ENCODE data around the gene DNER.

DNER gene

DNA sequence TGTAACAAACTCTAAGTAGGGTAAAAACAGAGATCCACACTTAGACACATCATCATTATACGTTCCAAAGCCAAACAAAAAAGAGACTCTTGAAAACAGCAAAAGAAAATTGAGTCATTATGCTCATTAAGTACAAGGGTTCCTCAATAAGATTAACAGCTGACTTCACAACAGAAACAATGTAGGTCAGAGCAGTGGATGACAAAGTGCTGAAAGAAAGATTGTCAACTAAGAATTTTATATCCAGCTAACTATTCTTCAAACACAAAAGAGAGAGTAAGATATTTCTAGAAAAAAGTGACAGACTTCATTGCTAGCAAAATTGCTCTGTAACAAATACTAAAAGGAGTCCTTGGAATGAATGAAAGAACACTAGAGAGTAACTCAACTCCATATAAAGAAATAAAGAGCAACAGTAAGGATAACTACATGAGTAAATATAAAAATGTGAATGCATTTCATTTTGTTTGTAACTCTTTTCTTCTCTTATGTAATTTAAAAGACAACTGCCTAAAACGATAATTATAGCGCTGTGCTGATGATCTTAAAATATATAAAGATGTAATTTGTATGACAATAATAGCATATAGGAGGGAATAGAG is 23.8 kb upstream of the DNER start:
- Histone ChIP-seq H3K79me1 (ENCODE audit: low read length) (no peaks in the 10 kb centered on the region), H3K79me2 (ENCODE audit: control insufficient read depth, insufficient read depth, low read length, poor library complexity) (no peaks in the 10 kb centered on the region), H3K14ac (ENCODE audit: low read length) (no peak overlapping the region), H4K91ac (ENCODE audit: low read depth, low read length) (no peak overlapping the region), H4K8ac (ENCODE audit: low read depth, low read length) (no peak overlapping the region), H3K4me1 (ENCODE audit: control insufficient read depth in 1 of 2, insufficient read depth in 2 of 2, low read length in 2 of 2) (peaks cover 6 to 9% of the 10 kb centered on the region in 2 experiments), H2BK12ac (ENCODE audit: low read length) (no peak overlapping the region), H2AFZ (ENCODE audit: insufficient read depth, low read length, poor library complexity) (no peak overlapping the region), H3K4ac (ENCODE audit: low read depth, low read length) (no peak overlapping the region), H3K27me3 (ENCODE audit: insufficient read depth, low read length) (no peaks in the 10 kb centered on the region), H3K4me3 (ENCODE audit: low read depth, low read length) (no peak overlapping the region), H3K4me2 (ENCODE audit: low read length) (no peak overlapping the region), H3K27ac (ENCODE audit: low read depth, low read length) (no peak overlapping the region), H3K23ac (ENCODE audit: low read length) (no peak overlapping the region), H2BK5ac (ENCODE audit: low read depth, low read length, poor library complexity) (no peak overlapping the region), H3K9ac (ENCODE audit: low read length) (no peak overlapping the region), H2BK120ac (ENCODE audit: insufficient read depth, low read length, poor library complexity) (no peak overlapping the region), H2AK5ac (ENCODE audit: low read length) (no peak overlapping the region), H3K9me3 (ENCODE audit: insufficient read depth, low read depth, low read length) (peaks cover 8% of the 10 kb centered on the region), H4K12ac (ENCODE audit: low read depth, low read length) (no peak overlapping the region), H3K18ac (ENCODE audit: low read length) (no peak overlapping the region), H3K36me3 (ENCODE audit: control insufficient read depth in 1 of 2, insufficient read depth in 2 of 2, low read length in 2 of 2) (peaks cover 0 to 1% of the 10 kb centered on the region in 2 experiments)
- no CpG with 5 or more reads among the region's 3 CpGs for WGBS (ENCODE audit: extremely low coverage, insufficient coverage, insufficient read length)
- DNase-seq, result no peak

DNA sequence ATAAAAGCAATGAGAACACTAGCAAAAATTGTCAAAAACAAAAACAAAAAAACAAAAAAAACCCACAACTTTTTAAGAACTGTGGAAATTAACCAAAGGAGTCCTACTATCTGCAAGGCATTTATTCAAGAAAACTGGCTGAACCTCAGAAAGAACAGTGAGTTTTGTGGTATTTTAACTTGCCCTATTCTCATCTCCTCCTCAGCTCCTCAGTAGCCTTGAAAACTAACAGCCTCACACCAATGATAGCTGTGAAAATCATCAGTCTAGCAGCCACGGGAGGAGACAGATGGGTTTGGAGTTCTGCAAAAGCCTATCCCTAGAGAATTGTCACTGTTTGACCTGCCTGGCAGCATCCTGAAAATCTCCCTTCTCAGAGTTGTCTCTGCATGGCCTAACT is 20.1 kb upstream of the DNER start:
- Histone ChIP-seq H3K4me2 (ENCODE audit: low read length) (no peak overlapping the region), H2AK5ac (ENCODE audit: low read length) (no peak overlapping the region), H3K9ac (ENCODE audit: low read length) (no peak overlapping the region), H3K14ac (ENCODE audit: low read length) (no peak overlapping the region), H2BK5ac (ENCODE audit: low read depth, low read length, poor library complexity) (no peak overlapping the region), H3K79me1 (ENCODE audit: low read length) (no peaks in the 10 kb centered on the region), H4K12ac (ENCODE audit: low read depth, low read length) (no peak overlapping the region), H3K4ac (ENCODE audit: low read depth, low read length) (no peak overlapping the region), H3K27me3 (ENCODE audit: insufficient read depth, low read length) (no peaks in the 10 kb centered on the region), H3K4me1 (ENCODE audit: control insufficient read depth in 1 of 2, insufficient read depth in 2 of 2, low read length in 2 of 2) (peaks cover 6 to 9% of the 10 kb centered on the region in 2 experiments), H3K36me3 (ENCODE audit: control insufficient read depth in 1 of 2, insufficient read depth in 2 of 2, low read length in 2 of 2) (no peaks in the 10 kb centered on the region), H3K4me3 (ENCODE audit: low read depth, low read length) (no peak overlapping the region), H3K79me2 (ENCODE audit: control insufficient read depth, insufficient read depth, low read length, poor library complexity) (no peaks in the 10 kb centered on the region), H4K91ac (ENCODE audit: low read depth, low read length) (peak overlapping the region; percentile 22), H3K9me3 (ENCODE audit: insufficient read depth, low read depth, low read length) (peaks cover 5% of the 10 kb centered on the region), H3K27ac (ENCODE audit: low read depth, low read length) (no peak overlapping the region), H2BK120ac (ENCODE audit: insufficient read depth, low read length, poor library complexity) (no peak overlapping the region), H3K23ac (ENCODE audit: low read length) (no peak overlapping the region), H2AFZ (ENCODE audit: insufficient read depth, low read length, poor library complexity) (no peak overlapping the region), H3K18ac (ENCODE audit: low read length) (no peak overlapping the region), H2BK12ac (ENCODE audit: low read length) (no peak overlapping the region), H4K8ac (ENCODE audit: low read depth, low read length) (no peak overlapping the region)
- WGBS (ENCODE audit: extremely low coverage, insufficient coverage, insufficient read length), result no CpG with 5 or more reads among the region's 1 CpG
- DNase-seq, result no peak

DNA sequence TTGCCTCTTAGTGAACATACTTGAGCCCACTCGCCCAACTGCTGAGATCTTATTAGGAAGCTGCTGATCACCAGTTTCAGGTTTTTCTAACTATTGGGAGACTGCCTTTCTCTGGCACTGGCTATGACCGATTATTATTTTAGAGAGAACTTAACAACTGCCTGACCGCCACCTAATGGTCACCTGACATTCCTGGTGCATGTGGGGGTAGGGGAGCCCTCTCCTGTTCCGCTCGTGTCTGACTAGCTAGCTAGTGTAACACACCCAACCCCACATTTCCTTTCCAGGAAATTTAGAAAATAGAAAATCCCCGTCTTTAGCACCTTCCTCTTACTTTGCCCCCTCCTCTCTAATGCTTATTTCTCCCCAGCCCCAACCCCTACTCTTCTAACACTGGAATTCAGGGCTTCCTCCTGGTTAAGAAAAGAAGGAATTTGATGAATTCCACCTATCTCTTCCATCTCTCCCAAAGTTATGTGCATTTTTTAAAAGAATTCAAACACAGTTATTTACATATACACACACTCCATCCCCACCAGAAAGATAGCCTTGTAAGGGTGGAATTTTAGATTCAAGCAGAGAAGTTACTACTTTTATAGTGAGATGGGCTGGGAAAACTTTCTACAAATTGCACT is 19.4 kb upstream of the DNER start:
- no peaks in the 10 kb centered on the region for H3K79me1 ChIP-seq (ENCODE audit: low read length)
- H2BK5ac ChIP-seq (ENCODE audit: low read depth, low read length, poor library complexity), result no peak overlapping the region
- peak overlapping the region; percentile 34 for H3K14ac ChIP-seq (ENCODE audit: low read length)
- no peak overlapping the region for H3K23ac ChIP-seq (ENCODE audit: low read length)
- H3K4me2 ChIP-seq (ENCODE audit: low read length), result peak overlapping the region; percentile 31
- H3K4ac ChIP-seq (ENCODE audit: low read depth, low read length), result no peak overlapping the region
- H4K12ac ChIP-seq (ENCODE audit: low read depth, low read length), result no peak overlapping the region
- H3K9me3 ChIP-seq (ENCODE audit: insufficient read depth, low read depth, low read length), result peaks cover 4% of the 10 kb centered on the region
- H2BK120ac ChIP-seq (ENCODE audit: insufficient read depth, low read length, poor library complexity), result peak overlapping the region; percentile 63
- H3K9ac ChIP-seq (ENCODE audit: low read length), result no peak overlapping the region
- H4K91ac ChIP-seq (ENCODE audit: low read depth, low read length), result no peak overlapping the region
- no CpG with 5 or more reads among the region's 6 CpGs for WGBS (ENCODE audit: extremely low coverage, insufficient coverage, insufficient read length)
- no peak overlapping the region for H4K8ac ChIP-seq (ENCODE audit: low read depth, low read length)
- no peaks in the 10 kb centered on the region for H3K79me2 ChIP-seq (ENCODE audit: control insufficient read depth, insufficient read depth, low read length, poor library complexity)
- DNase-seq, result peak in 1 of 2 donors; percentile 48
- H2BK12ac ChIP-seq (ENCODE audit: low read length), result peak overlapping the region; percentile 47
- H3K27me3 ChIP-seq (ENCODE audit: insufficient read depth, low read length), result no peaks in the 10 kb centered on the region
- no peak overlapping the region for H2AK5ac ChIP-seq (ENCODE audit: low read length)
- H3K4me3 ChIP-seq (ENCODE audit: low read depth, low read length), result no peak overlapping the region
- peaks cover 6 to 9% of the 10 kb centered on the region in 2 experiments for H3K4me1 ChIP-seq (ENCODE audit: control insufficient read depth in 1 of 2, insufficient read depth in 2 of 2, low read length in 2 of 2)
- no peak overlapping the region for H3K18ac ChIP-seq (ENCODE audit: low read length)
- no peak overlapping the region for H2AFZ ChIP-seq (ENCODE audit: insufficient read depth, low read length, poor library complexity)
- H3K36me3 ChIP-seq (ENCODE audit: control insufficient read depth in 1 of 2, insufficient read depth in 2 of 2, low read length in 2 of 2), result no peaks in the 10 kb centered on the region
- H3K27ac ChIP-seq (ENCODE audit: low read depth, low read length), result no peak overlapping the region

DNA sequence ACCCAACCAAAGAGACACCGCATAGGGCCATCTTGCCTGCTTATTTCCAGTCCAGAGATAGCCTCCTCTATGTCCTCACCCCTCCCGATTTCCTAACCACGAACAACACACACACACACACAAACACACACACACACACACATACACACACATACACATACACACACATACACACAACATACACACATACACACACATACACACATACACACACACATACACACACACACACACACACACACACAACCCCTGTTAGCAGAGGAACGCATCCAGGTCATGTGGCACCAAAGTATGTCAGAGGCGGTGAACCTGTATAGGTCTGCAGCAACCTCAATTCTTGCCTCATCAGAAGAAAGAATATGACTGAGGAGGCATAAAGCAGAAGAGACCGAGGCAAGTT is 18.5 kb upstream of the DNER start:
- no peak overlapping the region for H3K18ac ChIP-seq (ENCODE audit: low read length)
- no CpG with 5 or more reads among the region's 6 CpGs for WGBS (ENCODE audit: extremely low coverage, insufficient coverage, insufficient read length)

More for the DNA sequence above, 18.5 kb upstream of the DNER start:
- Histone ChIP-seq H3K36me3 (ENCODE audit: control insufficient read depth in 1 of 2, insufficient read depth in 2 of 2, low read length in 2 of 2) (no peaks in the 10 kb centered on the region), H3K23ac (ENCODE audit: low read length) (no peak overlapping the region), H3K14ac (ENCODE audit: low read length) (no peak overlapping the region), H2AFZ (ENCODE audit: insufficient read depth, low read length, poor library complexity) (no peak overlapping the region), H3K9ac (ENCODE audit: low read length) (no peak overlapping the region), H2BK5ac (ENCODE audit: low read depth, low read length, poor library complexity) (no peak overlapping the region), H3K4me1 (ENCODE audit: control insufficient read depth in 1 of 2, insufficient read depth in 2 of 2, low read length in 2 of 2) (peaks cover 6 to 9% of the 10 kb centered on the region in 2 experiments), H3K4me3 (ENCODE audit: low read depth, low read length) (no peak overlapping the region), H3K9me3 (ENCODE audit: insufficient read depth, low read depth, low read length) (peaks cover 4% of the 10 kb centered on the region), H4K91ac (ENCODE audit: low read depth, low read length) (no peak overlapping the region), H2BK12ac (ENCODE audit: low read length) (no peak overlapping the region), H3K79me1 (ENCODE audit: low read length) (no peaks in the 10 kb centered on the region), H3K4me2 (ENCODE audit: low read length) (no peak overlapping the region), H2BK120ac (ENCODE audit: insufficient read depth, low read length, poor library complexity) (no peak overlapping the region), H4K8ac (ENCODE audit: low read depth, low read length) (no peak overlapping the region), H4K12ac (ENCODE audit: low read depth, low read length) (no peak overlapping the region), H3K4ac (ENCODE audit: low read depth, low read length) (no peak overlapping the region), H3K79me2 (ENCODE audit: control insufficient read depth, insufficient read depth, low read length, poor library complexity) (no peaks in the 10 kb centered on the region), H3K27me3 (ENCODE audit: insufficient read depth, low read length) (no peaks in the 10 kb centered on the region), H2AK5ac (ENCODE audit: low read length) (no peak overlapping the region), H3K27ac (ENCODE audit: low read depth, low read length) (no peak overlapping the region)
- peak in 1 of 2 donors; percentile 13 for DNase-seq

All from trophoblast cell (in vitro differentiated cells and primary cell).